HG03108 (cell line): ENCODE results near the gene PLBD2.

Experiments
- ATAC-seq: cut with Tn5 transposase; IDR thresholded peaks from one replicate; pipeline ENCODE4 v1.9.1; 2021; ENCODE audit warnings: moderate library complexity; ENCODE audit not compliant: unreplicated experiment

Gene PLBD2

GRCh38 chr12:113392988-113393579 is 34.7 kb downstream of the PLBD2 start:
- no peak for ATAC-seq

DNA sequence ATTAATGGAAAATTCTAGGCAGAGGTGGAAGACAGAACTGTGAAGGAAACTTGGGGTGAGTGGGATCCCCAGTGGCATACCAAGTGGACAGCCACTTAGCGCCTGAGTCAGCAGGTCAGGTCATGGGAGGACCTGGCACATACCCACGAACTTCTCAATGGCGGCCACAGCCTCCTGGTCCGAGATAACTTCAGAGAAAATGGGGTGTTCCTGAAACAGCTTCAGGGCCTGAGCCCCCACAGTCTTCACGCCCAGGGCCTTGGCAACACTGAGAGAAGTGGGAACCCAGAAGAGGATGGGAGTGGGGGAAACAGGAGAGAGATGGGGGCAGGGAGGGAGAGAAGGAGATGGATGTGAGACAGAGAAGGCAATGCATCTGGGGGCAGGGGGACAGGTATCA is 35.4 kb downstream of the PLBD2 start:
- no peak for ATAC-seq

DNA sequence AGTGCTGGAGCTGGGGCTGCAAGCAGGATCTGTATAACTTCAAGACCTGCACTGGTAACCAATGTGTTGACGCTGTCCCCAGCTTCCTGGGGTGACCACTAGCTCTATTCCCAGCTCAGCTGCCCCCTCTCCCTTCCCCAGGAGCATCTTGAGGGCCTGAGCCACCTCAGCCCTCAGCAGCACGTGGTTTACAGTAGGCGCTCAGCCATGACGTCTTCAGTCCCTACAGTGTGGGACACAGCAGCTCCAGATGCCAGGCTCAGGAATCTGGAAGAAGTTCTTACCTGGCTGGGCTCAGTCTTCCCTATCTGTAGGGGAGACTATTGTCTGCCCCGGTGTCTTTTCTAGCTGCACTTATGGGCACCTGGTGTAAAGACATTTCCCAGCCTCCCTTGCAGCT is 36.7 kb downstream of the PLBD2 start:
- no peak for ATAC-seq

DNA sequence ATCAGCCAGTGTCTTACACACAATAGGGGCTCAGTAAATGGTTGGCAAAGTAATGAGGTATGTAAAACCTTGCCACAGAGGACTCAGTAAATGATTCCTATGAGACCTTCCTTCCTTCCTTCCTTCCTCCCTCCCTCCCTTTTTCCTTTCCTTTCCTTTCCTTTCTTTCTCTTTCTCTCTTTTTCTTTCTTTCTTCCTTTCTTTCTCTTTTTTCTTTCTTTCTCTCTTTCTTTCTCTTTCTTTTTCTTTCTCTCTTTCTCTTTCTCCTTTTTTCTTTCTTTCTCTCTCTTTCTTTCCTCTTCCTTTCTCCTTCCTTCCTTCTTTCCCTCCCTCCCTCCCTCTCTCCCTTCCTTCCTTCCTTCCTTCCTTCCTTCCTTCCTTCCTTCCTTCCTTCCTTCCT is 37.8 kb downstream of the PLBD2 start:
- ATAC-seq, result no peak

- ATAC-seq, result no peak
Measured at GRCh38 chr12:113396828-113397496, 38.6 kb downstream of the PLBD2 start.

DNA sequence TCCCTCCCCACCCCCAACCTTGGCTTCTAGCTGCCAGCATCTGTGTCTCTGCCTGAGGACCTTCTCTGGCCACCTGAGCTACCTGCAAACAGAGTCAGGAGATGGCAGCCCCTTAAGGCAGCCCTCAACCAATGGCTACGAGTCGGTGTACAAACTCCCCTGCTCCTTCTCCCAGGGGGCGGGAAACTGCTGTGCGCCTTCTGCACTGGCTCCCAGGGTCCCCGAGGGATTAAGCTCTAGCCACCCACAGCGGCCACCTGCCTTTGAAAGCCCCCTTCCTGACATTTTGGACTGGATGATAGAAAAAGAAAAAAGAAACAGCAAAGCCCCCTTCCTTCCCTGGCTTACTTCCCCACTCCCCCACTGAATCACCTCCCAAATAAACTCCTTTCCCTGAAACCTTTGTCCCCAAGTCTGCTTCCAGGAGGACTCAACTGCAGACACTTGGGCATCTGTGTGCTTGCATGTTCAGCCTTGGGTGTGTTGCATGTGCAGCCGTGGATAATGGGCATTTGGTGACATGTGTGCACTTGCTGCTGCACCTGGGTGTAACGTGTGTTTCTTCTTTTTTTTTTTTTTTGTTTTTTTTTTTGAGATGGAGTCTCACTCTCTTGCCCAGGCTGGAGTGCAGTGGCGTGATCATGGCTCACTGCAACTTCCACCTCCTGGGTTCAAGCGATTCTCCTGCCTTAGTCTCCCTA is 39.3 kb downstream of the PLBD2 start:
- ATAC-seq, result no peak

GRCh38 chr12:113398346-113399290 is 40.2 kb downstream of the PLBD2 start:
- ATAC-seq, result no peak

- ATAC-seq, result no peak
Measured at GRCh38 chr12:113399490-113399889, 41.1 kb downstream of the PLBD2 start.

- no peak for ATAC-seq
Measured at GRCh38 chr12:113400362-113400761, 42.0 kb downstream of the PLBD2 start.

GRCh38 chr12:113401066-113402000 is 42.9 kb downstream of the PLBD2 start:
- ATAC-seq, result no peak

DNA sequence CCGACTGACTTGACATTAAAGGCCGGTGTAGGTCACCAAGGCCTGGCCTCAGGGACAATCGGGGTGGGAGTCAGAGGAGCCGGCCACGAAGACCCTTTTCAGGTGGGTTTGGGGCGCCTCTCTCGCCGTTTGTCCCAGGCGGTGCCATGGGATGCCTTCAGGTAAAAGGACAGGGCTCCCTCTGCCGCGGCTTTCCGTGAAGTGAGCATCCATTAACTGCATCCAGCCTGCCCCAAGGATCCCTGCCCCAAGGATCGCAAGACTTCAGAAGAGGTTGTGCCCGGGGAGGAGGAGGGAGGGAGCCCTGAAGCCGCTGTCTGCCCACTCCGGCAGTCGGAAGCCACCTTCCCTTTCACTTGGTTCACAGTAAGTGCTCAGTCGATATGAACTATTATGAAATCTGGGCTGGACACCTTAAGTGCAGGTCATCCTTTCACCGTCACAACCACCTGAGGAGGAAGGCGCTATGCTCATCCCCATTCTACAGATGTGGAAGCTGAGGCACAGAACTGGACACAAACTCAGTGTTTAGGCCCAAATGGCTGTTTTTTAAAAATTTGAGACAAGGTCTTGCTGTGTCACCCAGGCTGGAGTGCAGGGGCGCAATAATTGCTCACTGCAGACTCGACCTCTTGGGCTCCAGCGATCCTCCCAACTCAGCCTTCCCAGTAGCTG is 44.3 kb downstream of the PLBD2 start:
- no peak for ATAC-seq

DNA sequence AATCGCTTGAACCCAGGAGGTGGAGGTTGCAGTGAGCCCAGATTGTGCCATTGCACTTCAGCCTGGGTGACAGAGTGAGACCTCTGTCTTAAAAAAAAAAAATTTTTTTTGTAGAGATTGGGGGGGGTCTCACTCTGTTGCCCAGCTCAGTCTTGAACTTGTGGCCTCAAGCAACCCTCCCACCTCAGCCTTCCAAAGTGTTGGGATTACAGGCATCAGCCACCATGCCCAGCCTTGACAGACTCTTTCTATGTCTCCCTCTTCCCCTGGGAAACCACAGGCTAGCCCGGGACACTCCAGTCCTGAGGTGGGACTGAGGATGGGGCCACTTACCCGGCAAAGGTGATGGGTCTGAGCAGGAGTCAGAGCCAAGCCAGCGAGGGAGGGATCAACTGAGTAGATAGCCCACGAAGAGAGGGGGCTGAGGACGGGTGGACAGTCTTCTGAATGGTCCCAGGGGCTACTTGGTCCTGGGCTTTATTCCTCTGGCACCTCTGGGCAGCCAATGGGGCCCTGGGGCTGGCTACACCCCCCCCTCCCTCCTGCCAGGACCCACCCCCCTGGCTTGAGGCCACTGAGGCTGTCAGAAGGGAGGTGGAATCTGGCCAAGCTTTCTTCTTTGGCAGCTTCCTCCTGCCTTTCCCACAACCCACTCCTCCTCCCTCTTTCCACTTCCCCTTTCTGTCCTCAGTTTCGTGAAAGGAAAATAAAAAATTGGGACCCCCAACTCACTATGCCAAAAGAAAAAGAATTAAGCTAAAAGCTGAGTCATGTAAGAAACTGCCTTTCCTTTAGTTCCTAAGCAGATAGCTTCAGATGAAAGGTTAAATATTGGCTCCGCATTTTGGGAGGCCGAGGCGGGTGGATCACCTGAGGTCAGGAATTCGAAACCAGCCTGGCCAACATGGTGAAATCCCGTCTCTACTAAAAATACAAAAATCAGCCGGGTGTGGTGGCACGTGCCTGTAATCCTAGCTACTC is 45.3 kb downstream of the PLBD2 start, which contains the start of gene SDS:
Gene SDS, minus strand, starts transcription at position 453 of the 981 bp plus-strand sequence. CDS start 4,179 bp downstream, outside the sequence.
- no peak for ATAC-seq

DNA sequence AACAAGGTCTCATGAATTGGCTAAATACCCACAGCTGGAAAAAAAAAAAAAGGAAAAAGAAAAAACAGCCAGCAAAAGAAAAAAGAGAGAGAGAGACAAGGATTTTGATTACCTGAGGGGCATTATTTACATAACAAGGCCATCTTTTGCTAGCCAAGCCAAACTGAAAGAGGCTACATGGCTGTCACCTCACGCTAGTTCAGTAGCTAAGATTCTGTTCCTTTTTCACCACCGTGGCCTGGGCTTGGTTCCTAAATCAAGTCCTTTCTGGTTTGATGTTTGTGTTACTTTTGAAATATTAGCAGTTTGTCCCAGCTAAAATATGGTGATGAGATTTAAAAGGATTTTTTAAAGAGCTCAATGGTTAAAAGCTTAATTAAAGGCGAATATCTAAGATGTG is 47.3 kb downstream of the PLBD2 start:
- ATAC-seq, result no peak

GRCh38 chr12:113407931-113408600 is 49.7 kb downstream of the PLBD2 start:
- ATAC-seq, result no peak

GRCh38 chr12:113408756-113409298 is 50.4 kb downstream of the PLBD2 start:
- ATAC-seq, result no peak

DNA sequence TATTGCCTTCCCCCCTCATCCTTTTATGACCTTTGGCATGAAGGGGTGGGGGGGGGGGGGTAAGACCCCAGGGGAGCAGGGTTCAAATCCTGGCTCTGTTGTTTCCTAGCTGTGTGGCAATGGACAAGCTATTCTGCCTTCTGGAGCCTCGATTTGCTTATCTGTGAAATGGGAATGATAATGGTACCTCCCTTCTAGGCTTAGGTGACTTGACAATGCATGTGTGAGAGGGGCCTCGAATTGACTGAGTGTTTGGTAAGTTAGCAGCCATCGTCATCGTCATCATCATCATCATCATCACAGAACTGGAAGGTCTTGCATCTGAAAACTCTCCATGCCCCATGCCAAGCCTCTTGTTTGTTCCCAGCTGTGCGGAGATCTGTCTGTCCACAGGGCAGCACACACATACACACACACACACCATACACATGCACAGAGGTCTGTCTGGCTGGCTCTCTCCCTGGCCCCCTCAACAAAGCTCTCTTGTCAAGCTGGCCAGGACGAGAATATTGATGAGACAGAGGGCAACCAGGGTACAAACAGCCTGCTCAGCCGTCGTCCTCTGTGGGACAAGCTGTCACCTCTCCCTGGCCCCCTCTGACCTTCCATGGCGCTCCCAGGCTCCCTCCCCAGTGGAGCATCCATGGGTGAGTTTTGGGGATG is 51.2 kb downstream of the PLBD2 start:
- ATAC-seq, result no peak

DNA sequence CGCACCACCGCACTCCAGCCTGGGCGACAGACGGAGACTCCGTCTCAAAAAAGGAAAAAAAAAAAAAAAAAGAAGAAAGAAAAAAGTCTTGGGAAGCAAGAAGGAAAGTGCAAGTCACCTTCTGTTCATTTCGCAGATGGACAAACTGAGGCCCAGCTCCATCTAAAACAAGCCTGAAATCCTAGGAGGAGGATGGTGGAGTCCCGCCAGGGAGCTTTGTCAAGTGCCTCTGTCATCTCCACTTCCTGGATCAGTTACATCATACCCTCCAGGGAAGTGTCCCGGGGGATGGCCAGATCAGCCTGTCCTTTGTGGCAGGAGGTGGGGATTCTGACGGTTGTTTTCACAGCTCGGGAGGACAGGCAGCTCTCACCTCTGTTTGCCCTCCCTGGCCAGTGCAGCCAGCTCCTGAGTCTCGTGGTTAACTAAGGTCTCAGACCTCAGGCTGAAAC is 55.1 kb downstream of the PLBD2 start:
- no peak for ATAC-seq
